T-cell (primary cell): ENCODE measurements around the gene TMEM198. TPM values are rescaled to one million over a fixed set of nuclear protein-coding genes. Genes with fewer than 3 reads are reported as not detected.

Experiments used
- ATAC-seq, 4 experiments: fragments of 200-7000 bp in 3 of 4; fragments of 150-1000 bp in 1 of 4; cut with Tn5 transposase; replicated peaks in 1 of 4; 1 replicate in 3 of 4; 2 replicates in 1 of 4; pipeline ENCODE4 v1.10.0; 2021; ENCODE audit warnings: moderate library complexity in 3 of 4, mild to moderate bottlenecking in 2 of 4, moderate number of reproducible peaks in 1 of 4
- CTCF ChIA-PET, 2 donors: fragments of 300-600 bp; sonication (Branson Sonifier 250); formaldehyde crosslinking; loops; one replicate each; lab custom pipeline; 2022; ENCODE audit warnings: antibody characterized with exemption in 2 of 2; lab: Charles Lee
- POLR2A ChIA-PET, 2 donors: fragments of 300-600 bp; sonication (Branson Sonifier 250); formaldehyde crosslinking; loops; one replicate each; lab custom pipeline; 2022; ENCODE audit warnings: antibody characterized with exemption in 2 of 2; lab: Charles Lee
- DNase-seq, 35 experiments: peaks; one replicate each; pipeline versions ENCODE4 v3.0.0 to v3.0.0-alpha.2; 2013 to 2023
- H3K27ac ChIP-seq: one replicate; pipeline ENCODE4 v1.5.1; 2013; ENCODE audit warnings: low read length
- H3K27me3 ChIP-seq, 2 experiments: replicated peaks in 1 of 2; 1 replicate in 1 of 2; 2 replicates in 1 of 2; pipeline versions ENCODE4 v1.6.1 to v1.7.0; 2013; ENCODE audit warnings: low read length in 1 of 2, mixed read lengths in 1 of 2; ENCODE audit not compliant: control insufficient read depth in 2 of 2, insufficient read depth in 2 of 2; ENCODE audit errors: extremely low read depth in 1 of 2
- H3K36me3 ChIP-seq, 2 donors: 1 replicate in 1 of 2; 2 replicates in 1 of 2; pipeline versions ENCODE4 v1.6.1 to v1.7.0; 2013; ENCODE audit warnings: low read length in 1 of 2; ENCODE audit not compliant: control insufficient read depth in 2 of 2, insufficient read depth in 1 of 2; ENCODE audit errors: extremely low read depth in 1 of 2
- H3K4me1 ChIP-seq, 2 experiments: 1 replicate in 1 of 2; 2 replicates in 1 of 2; pipeline versions ENCODE4 v1.6.1 to v1.7.0; 2013; ENCODE audit warnings: low read length in 2 of 2, mixed read lengths in 1 of 2; ENCODE audit not compliant: insufficient read depth in 2 of 2, control insufficient read depth in 1 of 2; ENCODE audit errors: extremely low read depth in 1 of 2
- H3K4me3 ChIP-seq, 2 donors: 1 replicate in 1 of 2; 2 replicates in 1 of 2; pipeline versions ENCODE4 v1.5.1 to v1.7.0; 2013; ENCODE audit warnings: mild to moderate bottlenecking in 2 of 2, low read length in 1 of 2, moderate library complexity in 1 of 2; ENCODE audit not compliant: control insufficient read depth in 1 of 2; ENCODE audit errors: extremely low read depth in 1 of 2
- H3K9me3 ChIP-seq: 2 replicates; pipeline ENCODE4 v1.7.0; 2013
- H3K27ac Mint-ChIP-seq, 2 donors: one replicate each; pipeline ENCODE4 v1.8.0; 2020 to 2021; ENCODE audit warnings: mild to moderate bottlenecking in 2 of 2, mixed read lengths in 2 of 2
- H3K27me3 Mint-ChIP-seq, 2 donors: one replicate each; pipeline ENCODE4 v1.8.0; 2021 to 2022; ENCODE audit warnings: mixed read lengths in 2 of 2
- H3K36me3 Mint-ChIP-seq: one replicate; pipeline ENCODE4 v1.8.0; 2021; ENCODE audit warnings: mixed read lengths
- H3K4me1 Mint-ChIP-seq, 3 donors: one replicate each; pipeline ENCODE4 v1.8.0; 2020 to 2022; ENCODE audit warnings: mixed read lengths in 3 of 3, mild to moderate bottlenecking in 1 of 3
- H3K4me3 Mint-ChIP-seq, 3 donors: one replicate each; pipeline ENCODE4 v1.8.0; 2020 to 2022; ENCODE audit warnings: mild to moderate bottlenecking in 3 of 3, mixed read lengths in 3 of 3, moderate library complexity in 3 of 3
- H3K9me3 Mint-ChIP-seq, 3 donors: one replicate each; pipeline ENCODE4 v1.8.0; 2020 to 2022; ENCODE audit warnings: mixed read lengths in 3 of 3
- WGBS: methylation state at CpG from one replicate; pipeline ENCODE4 v1.1.5; 2013; ENCODE audit warnings: missing lambda C conversion rate; ENCODE audit not compliant: insufficient coverage; 5-methylcytosine and 5-hydroxymethylcytosine counted together
- total RNA-seq, 35 experiments: library from RNA in 6 of 35; stranded (reverse) in 6 of 35; fragments of 120-200 nt in 1 of 35; gene quantifications; one replicate each; pipeline versions ENCODE4 v1.2.1 to v1.2.4 and lab custom pipeline; 2013 to 2026

The TMEM198 gene
- total RNA-seq, 5 donors from 2014 or later (not counting 1 experiment from before 2014, with no cell fraction given): 0.37 to 0.88 (median 0.69) TPM

GRCh38 chr2:219560037-219560892, 16.4 kb downstream of the TMEM198 start:
- ATAC-seq (peak; percentile 38 to 67 (median 51)), DNase-seq (peak in 4 of 35 experiments; percentile 25 to 49 (median 32))
- no peaks in the 10 kb centered on the region for H3K36me3 ChIP-seq
- ChIA-PET CTCF (interaction anchor here (0.5 to 2.1 kb wide), 16 partner anchors 9 to 1884 kb away, joined by 3 to 13 read pairs (median 3); partner anchors contain the start of gene GMPPA (in 1 of the 2)), POLR2A (interaction anchor here in 1 of 2 donors (0.5 kb wide), 1 partner anchor 18 kb away, joined by 3 read pairs; no protein-coding TSS in a partner anchor)
- Mint-ChIP-seq H3K9me3 (no peaks in the 10 kb centered on the region), H3K4me3 (no peak overlapping the region), H3K27me3 (peaks cover 19 to 25% of the 10 kb centered on the region in 2 donors), H3K27ac (no peak overlapping the region), H3K36me3 (no peaks in the 10 kb centered on the region), H3K4me1 (no peaks in the 10 kb centered on the region)
- peaks cover 0 to 75% of the 10 kb centered on the region in 2 experiments for H3K27me3 ChIP-seq
- WGBS: 53% methylated on average over 3 of the region's 8 CpGs
- H3K4me1 ChIP-seq: no peaks in the 10 kb centered on the region
- no peaks in the 10 kb centered on the region for H3K9me3 ChIP-seq
- H3K27ac ChIP-seq: no peak overlapping the region
- H3K4me3 ChIP-seq: no peak overlapping the region

GRCh38 chr2:219560893-219561178, 17.0 kb downstream of the TMEM198 start:
- WGBS: 56% methylated on average over 3 of the region's 3 CpGs
- Histone ChIP-seq H3K27ac (no peak overlapping the region), H3K9me3 (no peaks in the 10 kb centered on the region), H3K4me3 (no peak overlapping the region), H3K36me3 (no peaks in the 10 kb centered on the region), H3K27me3 (peaks cover 0 to 74% of the 10 kb centered on the region in 2 experiments), H3K4me1 (no peaks in the 10 kb centered on the region)
- no peak overlapping the region for H3K27ac Mint-ChIP-seq
- H3K4me1 Mint-ChIP-seq: no peaks in the 10 kb centered on the region
- ChIA-PET CTCF (interaction anchor here (0.6 to 2.1 kb wide), 8 partner anchors 10 to 75 kb away, joined by 3 to 13 read pairs (median 4); no protein-coding TSS in a partner anchor), POLR2A (no interaction called here)
- H3K36me3 Mint-ChIP-seq: no peaks in the 10 kb centered on the region
- no peak for DNase-seq
- no peak overlapping the region for H3K4me3 Mint-ChIP-seq
- H3K9me3 Mint-ChIP-seq: no peaks in the 10 kb centered on the region
- ATAC-seq: no peak
- H3K27me3 Mint-ChIP-seq: peaks cover 19 to 22% of the 10 kb centered on the region in 2 donors

GRCh38 chr2:219561179-219562048, 17.6 kb downstream of the TMEM198 start:
- H3K4me3 Mint-ChIP-seq: no peak overlapping the region
- H3K4me3 ChIP-seq: no peak overlapping the region
- H3K9me3 ChIP-seq: no peaks in the 10 kb centered on the region
- no peaks in the 10 kb centered on the region for H3K9me3 Mint-ChIP-seq
- H3K36me3 Mint-ChIP-seq: no peaks in the 10 kb centered on the region
- POLR2A ChIA-PET: no interaction called here
- no peak overlapping the region for H3K27ac Mint-ChIP-seq
- H3K27me3 Mint-ChIP-seq: peaks cover 20% of the 10 kb centered on the region in 2 donors
- no peaks in the 10 kb centered on the region for H3K36me3 ChIP-seq
- ATAC-seq (no peak), DNase-seq (no peak)
- peaks cover 0 to 68% of the 10 kb centered on the region in 2 experiments for H3K27me3 ChIP-seq
- H3K4me1 ChIP-seq: no peaks in the 10 kb centered on the region
- CTCF ChIA-PET: interaction anchor here in 1 of 2 donors (0.6 to 2.1 kb wide), 2 partner anchors 10 to 20 kb away, joined by 3 to 13 read pairs; no protein-coding TSS in a partner anchor
- WGBS: 90% methylated on average over 17 of the region's 24 CpGs
- H3K4me1 Mint-ChIP-seq: no peaks in the 10 kb centered on the region
- H3K27ac ChIP-seq: no peak overlapping the region

- Histone ChIP-seq H3K27ac (no peak overlapping the region), H3K36me3 (no peaks in the 10 kb centered on the region), H3K4me3 (no peak overlapping the region), H3K9me3 (no peaks in the 10 kb centered on the region), H3K4me1 (no peaks in the 10 kb centered on the region), H3K27me3 (peaks cover 0 to 71% of the 10 kb centered on the region in 2 experiments)
- H3K4me3 Mint-ChIP-seq: no peak overlapping the region
- H3K36me3 Mint-ChIP-seq: no peaks in the 10 kb centered on the region
- DNase-seq (no peak), ATAC-seq (no peak)
- H3K27me3 Mint-ChIP-seq: peaks cover 24 to 27% of the 10 kb centered on the region in 2 donors
- POLR2A ChIA-PET: no interaction called here
- H3K9me3 Mint-ChIP-seq: no peaks in the 10 kb centered on the region
- 81% methylated on average over 24 of the region's 35 CpGs for WGBS
- CTCF ChIA-PET: interaction anchor here (0.6 to 1.4 kb wide), 6 partner anchors 9 to 823 kb away, joined by 3 to 8 read pairs (median 4); no protein-coding TSS in a partner anchor
- H3K27ac Mint-ChIP-seq: no peak overlapping the region
- no peaks in the 10 kb centered on the region for H3K4me1 Mint-ChIP-seq
Measured at GRCh38 chr2:219562049-219563020, 18.5 kb downstream of the TMEM198 start.

- WGBS: 89% methylated on average over 12 of the region's 20 CpGs
- Mint-ChIP-seq H3K4me3 (no peak overlapping the region), H3K36me3 (no peaks in the 10 kb centered on the region), H3K4me1 (no peaks in the 10 kb centered on the region), H3K27me3 (peaks cover 31 to 33% of the 10 kb centered on the region in 2 donors), H3K9me3 (no peaks in the 10 kb centered on the region), H3K27ac (no peak overlapping the region)
- Histone ChIP-seq H3K27me3 (peaks cover 0 to 71% of the 10 kb centered on the region in 2 experiments), H3K27ac (no peak overlapping the region), H3K9me3 (no peaks in the 10 kb centered on the region), H3K4me1 (no peaks in the 10 kb centered on the region), H3K36me3 (no peaks in the 10 kb centered on the region), H3K4me3 (no peak overlapping the region)
- DNase-seq (no peak), ATAC-seq (no peak)
- ChIA-PET POLR2A (no interaction called here), CTCF (interaction anchor here (0.6 to 1.4 kb wide), 6 partner anchors 10 to 824 kb away, joined by 3 to 8 read pairs (median 4); no protein-coding TSS in a partner anchor)
Measured at GRCh38 chr2:219563271-219563928, 19.6 kb downstream of the TMEM198 start.
